ENCODE measurements around the gene CREG2.

GRCh38 chr2:101307503-101307902 lies 79.8 kb downstream of the CREG2 start:
- no peak for TF ChIP-seq POLR2A (IDR thresholded peaks at IDR 0.05; ENCODE audit: low read depth, low read length)
- TF ChIP-seq POLR2AphosphoS5 (IDR thresholded peaks at IDR 0.05; ENCODE audit: low read depth, low read length) = no peak

All from GM12892 (cell line).